BLaER1 treated with 17β-estradiol and CSF1 and Interleukin-3, amounts not matched to agents 10 nM and 100 nM (cell line): Measurements from ENCODE around the gene RAI14.
"Not testable (repeated sequence)": the region's sequence is repeated elsewhere in the genome, so short reads cannot be mapped to it uniquely, and the experiment has no call there.

Experiments
- H3K27ac ChIP-seq, 11 experiments: shearing (Covaris generic); formaldehyde crosslinking; 2 replicates each; pipeline ENCODE4 v1.8.1; 2022
- H3K27me3 ChIP-seq, 11 experiments: shearing (Covaris generic); formaldehyde crosslinking; 2 replicates each; pipeline ENCODE4 v1.8.1; 2022
- H3K36me3 ChIP-seq, 11 experiments: shearing (Covaris generic); formaldehyde crosslinking; 2 replicates each; pipeline ENCODE4 v1.8.1; 2022
- H3K4me1 ChIP-seq, 10 experiments: shearing (Covaris generic); formaldehyde crosslinking; 2 replicates each; pipeline ENCODE4 v1.8.1; 2022
- H3K4me2 ChIP-seq, 11 experiments: shearing (Covaris generic); formaldehyde crosslinking; 2 replicates each; pipeline ENCODE4 v1.8.1; 2022
- H3K4me3 ChIP-seq, 10 experiments: shearing (Covaris generic); formaldehyde crosslinking; 2 replicates each; pipeline ENCODE4 v1.8.1; 2022
- H3K9ac ChIP-seq, 11 experiments: shearing (Covaris generic); formaldehyde crosslinking; 2 replicates each; pipeline ENCODE4 v1.8.1; 2022
- H3K9me3 ChIP-seq, 11 experiments: shearing (Covaris generic); formaldehyde crosslinking; replicated peaks in 1 of 11; 2 replicates each; pipeline ENCODE4 v1.8.1; 2022
- H4K20me1 ChIP-seq, 11 experiments: shearing (Covaris generic); formaldehyde crosslinking; 2 replicates each; pipeline ENCODE4 v1.8.1; 2022
- Cebpa-rat ChIP-seq, 11 experiments: shearing (Covaris generic); IDR thresholded peaks; 2 replicates each; pipeline ENCODE4 v1.8.1; 2022

RAI14 gene

GRCh38 chr5:34756781-34757624 is 100.9 kb downstream of the RAI14 start:
- no peak overlapping the region for H3K4me2 ChIP-seq
- H4K20me1 ChIP-seq = no peaks in the 10 kb centered on the region
- H3K27me3 ChIP-seq = no peaks in the 10 kb centered on the region
- no peak overlapping the region for H3K9ac ChIP-seq
- peaks cover 5 to 31% (median 12%) of the 10 kb centered on the region in 10 experiments for H3K4me1 ChIP-seq
- peaks cover 0 to 18% (median 10%) of the 10 kb centered on the region in 11 experiments; a peak in 10 of 22 replicates for H3K9me3 ChIP-seq
- H3K4me3 ChIP-seq = no peak overlapping the region
- H3K27ac ChIP-seq = peak overlapping the region in 1 of 11 experiments; percentile 36; a peak in 1 of 22 replicates
- H3K36me3 ChIP-seq = peaks cover 39 to 68% (median 50%) of the 10 kb centered on the region in 11 experiments
- no peak for TF ChIP-seq Cebpa-rat (IDR thresholded peaks at IDR 0.05)

DNA sequence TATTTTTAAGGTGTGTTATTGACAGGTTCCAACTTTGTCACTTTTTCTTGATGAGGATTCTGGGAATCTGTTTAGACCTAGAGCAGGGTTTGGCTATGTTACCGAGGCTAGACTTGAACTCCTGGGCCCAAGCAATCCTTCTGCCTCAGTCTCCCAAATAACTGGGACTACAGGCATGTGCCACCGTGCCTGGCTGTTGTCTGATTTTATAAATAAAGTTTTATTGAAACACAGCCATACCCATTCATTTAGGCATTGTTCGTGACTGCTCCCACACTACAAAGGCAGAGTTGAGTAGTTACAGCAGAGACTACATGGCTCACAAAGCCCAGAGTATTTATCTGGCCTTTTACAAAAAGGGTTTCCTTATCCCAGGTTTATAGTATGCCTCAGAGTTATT is 102.4 kb downstream of the RAI14 start:
- no peak overlapping the region for H3K27ac ChIP-seq
- H3K27me3 ChIP-seq = no peaks in the 10 kb centered on the region
- H3K4me2 ChIP-seq = no peak overlapping the region
- H3K4me1 ChIP-seq = peaks cover 0 to 17% (median 0%) of the 10 kb centered on the region in 10 experiments; a peak in 7 of 20 replicates
- H3K9ac ChIP-seq = no peak overlapping the region
- H3K9me3 ChIP-seq = peaks cover under 1 to 19% (median 10%) of the 10 kb centered on the region in 11 experiments; a peak in 15 of 22 replicates
- peaks cover 49 to 81% (median 61%) of the 10 kb centered on the region in 11 experiments for H3K36me3 ChIP-seq
- no peak overlapping the region for H3K4me3 ChIP-seq
- no peaks in the 10 kb centered on the region for H4K20me1 ChIP-seq
- TF ChIP-seq Cebpa-rat (IDR thresholded peaks at IDR 0.05) = no peak

DNA sequence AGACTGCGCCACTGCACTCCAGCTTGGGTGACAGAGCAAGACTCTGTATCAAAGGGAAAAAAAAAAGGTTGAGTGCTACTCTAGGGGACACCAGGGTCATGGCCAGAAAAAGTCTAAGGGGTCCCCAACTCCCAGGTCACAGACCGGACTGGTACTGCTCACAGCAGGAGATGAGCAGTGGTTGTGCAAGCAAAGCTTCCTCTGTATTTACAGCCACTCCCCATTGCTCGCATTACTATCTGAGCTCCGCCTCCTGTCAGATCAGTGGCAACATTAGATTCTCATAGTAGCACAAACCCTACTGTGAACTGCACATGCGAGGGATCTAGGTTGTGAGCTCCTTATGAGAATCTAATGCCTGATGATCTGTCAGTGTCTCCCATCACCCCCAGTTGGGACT is 103.1 kb downstream of the RAI14 start:
- not testable (repeated sequence) for H3K4me2 ChIP-seq, H4K20me1 ChIP-seq, H3K27ac ChIP-seq, H3K4me3 ChIP-seq, H3K9ac ChIP-seq, H3K27me3 ChIP-seq
- Histone ChIP-seq H3K4me1 (peaks cover 0 to 10% (median 0%) of the 10 kb centered on the region in 10 experiments; a peak in 3 of 20 replicates), H3K9me3 (peaks cover 7 to 26% (median 17%) of the 10 kb centered on the region in 11 experiments; a peak in 21 of 22 replicates), H3K36me3 (peaks cover 56 to 88% (median 68%) of the 10 kb centered on the region in 11 experiments)

DNA sequence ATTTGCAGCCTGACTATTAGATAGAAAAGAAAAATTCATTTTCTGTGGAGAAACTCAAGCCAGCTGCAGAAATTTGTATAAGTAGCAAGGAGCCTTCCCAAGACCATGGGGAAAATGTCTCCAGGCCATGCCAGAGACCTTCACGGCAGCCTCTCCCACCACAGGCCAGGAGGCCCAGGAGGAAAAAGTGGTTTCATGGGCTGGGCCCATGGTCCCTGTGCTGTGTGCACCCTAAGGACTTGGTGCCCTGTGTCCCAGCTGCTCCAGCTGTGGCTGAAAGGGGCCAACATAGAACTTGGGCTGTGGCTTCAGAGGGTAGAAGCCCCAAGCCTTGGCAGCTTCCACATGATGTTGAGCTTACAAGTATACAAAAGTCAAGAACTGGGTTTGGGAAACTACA is 109.5 kb downstream of the RAI14 start:
- Histone ChIP-seq H3K27me3 (no peaks in the 10 kb centered on the region), H3K4me2 (no peak overlapping the region), H4K20me1 (no peaks in the 10 kb centered on the region), H3K9ac (no peak overlapping the region), H3K36me3 (peaks cover 38 to 69% (median 58%) of the 10 kb centered on the region in 11 experiments), H3K4me3 (no peak overlapping the region), H3K9me3 (peaks cover 27 to 37% (median 33%) of the 10 kb centered on the region in 11 experiments), H3K4me1 (peaks cover 0 to 5% (median 3%) of the 10 kb centered on the region in 10 experiments; a peak in 10 of 20 replicates), H3K27ac (no peak overlapping the region)
- TF ChIP-seq Cebpa-rat (IDR thresholded peaks at IDR 0.05) = no peak

DNA sequence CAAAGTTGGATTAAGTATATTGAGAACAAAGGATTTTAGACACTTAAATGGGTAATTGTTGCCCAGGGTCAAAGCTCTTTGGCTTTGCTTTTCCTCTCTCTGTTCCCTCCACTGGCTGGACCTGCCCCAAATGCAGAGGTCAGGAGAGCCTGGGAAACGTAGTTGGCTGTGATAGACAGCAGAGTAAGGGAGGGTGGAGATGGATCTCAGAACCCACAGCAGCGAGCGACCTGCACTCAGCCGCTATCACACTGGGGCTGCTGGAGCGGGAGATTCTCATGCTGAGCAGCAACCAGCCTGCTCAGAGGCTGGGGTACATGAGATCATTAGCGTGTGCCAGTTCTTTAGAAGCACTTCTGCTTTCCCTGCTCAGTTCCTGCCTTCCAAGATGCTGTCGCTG is 111.1 kb downstream of the RAI14 start:
- Histone ChIP-seq H3K9me3 (peaks cover 27 to 37% (median 33%) of the 10 kb centered on the region in 11 experiments), H3K27me3 (no peaks in the 10 kb centered on the region)

GRCh38 chr5:34770486-34770885 is 114.4 kb downstream of the RAI14 start:
- H4K20me1 ChIP-seq = no peaks in the 10 kb centered on the region
- H3K27me3 ChIP-seq = no peaks in the 10 kb centered on the region
- no peak overlapping the region for H3K4me3 ChIP-seq
- H3K4me2 ChIP-seq = peak overlapping the region in 2 of 11 experiments; percentile 13 to 56; a peak in 1 of 22 replicates
- peaks cover 28 to 42% (median 35%) of the 10 kb centered on the region in 11 experiments for H3K9me3 ChIP-seq
- H3K9ac ChIP-seq = no peak overlapping the region
- H3K36me3 ChIP-seq = peaks cover 7 to 32% (median 18%) of the 10 kb centered on the region in 11 experiments
- H3K4me1 ChIP-seq = peaks cover 0 to 19% (median 16%) of the 10 kb centered on the region in 10 experiments; a peak in 16 of 20 replicates
- H3K27ac ChIP-seq = no peak overlapping the region
- TF ChIP-seq Cebpa-rat (IDR thresholded peaks at IDR 0.05) = no peak

More for the DNA sequence above, 111.1 kb downstream of the RAI14 start:
- H3K9ac ChIP-seq = no peak overlapping the region
- H3K4me1 ChIP-seq = peaks cover 0 to 19% (median 16%) of the 10 kb centered on the region in 10 experiments; a peak in 16 of 20 replicates
- TF ChIP-seq Cebpa-rat (IDR thresholded peaks at IDR 0.05) = no peak
- H3K27ac ChIP-seq = no peak overlapping the region
- no peak overlapping the region for H3K4me2 ChIP-seq
- H4K20me1 ChIP-seq = no peaks in the 10 kb centered on the region
- peaks cover 28 to 54% (median 43%) of the 10 kb centered on the region in 11 experiments for H3K36me3 ChIP-seq
- no peak overlapping the region for H3K4me3 ChIP-seq

DNA sequence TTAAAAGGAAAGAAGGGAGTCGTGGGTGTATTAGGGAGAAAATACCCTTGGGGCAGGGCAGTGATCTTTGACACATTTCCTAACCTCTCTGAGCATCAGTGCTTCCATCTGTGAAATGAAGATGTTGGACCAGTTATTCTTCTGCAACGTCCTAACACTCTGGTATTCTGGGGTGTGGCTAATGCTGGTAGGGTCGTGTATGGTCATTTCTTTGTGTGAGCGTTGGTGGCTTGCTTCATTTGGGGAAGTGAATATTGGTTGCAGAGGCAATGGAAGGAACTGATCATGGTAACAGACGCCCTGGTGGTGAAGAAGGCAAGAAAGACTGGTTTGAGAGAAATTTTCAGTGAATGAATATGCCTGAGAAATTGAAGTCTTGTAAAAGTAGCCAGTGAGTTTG is 114.9 kb downstream of the RAI14 start:
- Histone ChIP-seq H4K20me1 (no peaks in the 10 kb centered on the region), H3K4me1 (peaks cover 0 to 19% (median 16%) of the 10 kb centered on the region in 10 experiments; a peak in 16 of 20 replicates), H3K27me3 (no peaks in the 10 kb centered on the region), H3K4me2 (peak overlapping the region in 9 of 11 experiments; percentile 13 to 56 (median 28); a peak in 17 of 22 replicates), H3K27ac (no peak overlapping the region), H3K9ac (no peak overlapping the region), H3K9me3 (peaks cover 23 to 37% (median 30%) of the 10 kb centered on the region in 11 experiments), H3K4me3 (no peak overlapping the region), H3K36me3 (peaks cover 1 to 26% (median 12%) of the 10 kb centered on the region in 11 experiments)
- TF ChIP-seq Cebpa-rat (IDR thresholded peaks at IDR 0.05) = no peak

GRCh38 chr5:34772267-34773098 is 116.4 kb downstream of the RAI14 start:
- no peak overlapping the region for H3K4me3 ChIP-seq
- H3K4me1 ChIP-seq = peaks cover 0 to 19% (median 16%) of the 10 kb centered on the region in 10 experiments; a peak in 16 of 20 replicates
- no peaks in the 10 kb centered on the region for H3K27me3 ChIP-seq
- H3K4me2 ChIP-seq = peak overlapping the region in 1 of 11 experiments; percentile 17; a peak in 1 of 22 replicates
- no peak overlapping the region for H3K9ac ChIP-seq
- H3K27ac ChIP-seq = no peak overlapping the region
- peaks cover 0 to 15% (median 4%) of the 10 kb centered on the region in 11 experiments; a peak in 7 of 22 replicates for H3K36me3 ChIP-seq
- no peak for TF ChIP-seq Cebpa-rat (IDR thresholded peaks at IDR 0.05)
- H4K20me1 ChIP-seq = no peaks in the 10 kb centered on the region
- H3K9me3 ChIP-seq = peaks cover 18 to 30% (median 23%) of the 10 kb centered on the region in 11 experiments
